H1 (cell line): Measurements from ENCODE around the gene WDR4.

Experiments used
- ASH2L ChIP-seq: fragments of 200-600, 300-600 bp; sonication (generic); IDR thresholded peaks from one replicate; pipeline ENCODE4 v1.7.1; 2017; ENCODE audit warnings: low read length
- CBX5 ChIP-seq: fragments of 300-800, 300-1000 bp; sonication (generic); IDR thresholded peaks from 2 replicates; pipeline ENCODE4 v1.7.1; 2016; ENCODE audit warnings: antibody characterized with exemption, low read length, low read depth
- CEBPB ChIP-seq: IDR thresholded peaks from 2 replicates; pipeline ENCODE4 v1.6.1; 2012; ENCODE audit warnings: low read depth, low read length
- EP300 ChIP-seq, 2 experiments: IDR thresholded peaks; 1 replicate in 1 of 2; 2 replicates in 1 of 2; pipeline ENCODE4 v1.6.1; 2011 to 2012; ENCODE audit warnings: low read depth in 2 of 2, low read length in 2 of 2, mild to moderate bottlenecking in 2 of 2, borderline replicate concordance in 1 of 2, inconsistent platforms in 1 of 2, moderate library complexity in 1 of 2
- JUN ChIP-seq: IDR thresholded peaks from 2 replicates; pipeline ENCODE4 v1.6.1; 2011; ENCODE audit warnings: low read depth, mild to moderate bottlenecking, improper control_type of control experiment, low read length
- POLR2A ChIP-seq, 2 experiments: IDR thresholded peaks; 1 replicate in 1 of 2; 2 replicates in 1 of 2; pipeline ENCODE4 v1.6.1; 2011; ENCODE audit warnings: low read depth in 2 of 2, low read length in 2 of 2, mild to moderate bottlenecking in 2 of 2; ENCODE audit errors: control extremely low read depth in 1 of 2
- RAD21 ChIP-seq, 2 experiments: IDR thresholded peaks in 1 of 2; conservative IDR thresholded peaks in 1 of 2; 2 replicates each; pipeline ENCODE4 v1.6.1; 2011; ENCODE audit warnings: low read depth in 2 of 2, low read length in 2 of 2, improper control_type of control experiment in 1 of 2, inconsistent platforms in 1 of 2, mild to moderate bottlenecking in 1 of 2, moderate library complexity in 1 of 2
- SIX5 ChIP-seq: IDR thresholded peaks from 2 replicates; pipeline ENCODE4 v1.6.1; 2011; ENCODE audit warnings: mild to moderate bottlenecking, low read depth, low read length
- SP1 ChIP-seq: IDR thresholded peaks from 2 replicates; pipeline ENCODE4 v1.6.1; 2011; ENCODE audit warnings: low read depth, low read length
- SP2 ChIP-seq: IDR thresholded peaks from 2 replicates; pipeline ENCODE4 v1.6.1; 2012; ENCODE audit warnings: mild to moderate bottlenecking, low read length, inconsistent platforms
- TAF7 ChIP-seq: optimal IDR thresholded peaks from 2 replicates; pipeline ENCODE3; 2011; ENCODE audit warnings: low read depth, mild to moderate bottlenecking, inconsistent platforms, low read length, moderate library complexity, borderline replicate concordance
- TBP ChIP-seq: IDR thresholded peaks from 2 replicates; pipeline ENCODE4 v1.6.1; 2011; ENCODE audit warnings: low read depth, low read length, improper control_type of control experiment
- TF ChIP-seq, protein P1 (sequence below), 3 experiments: IDR thresholded peaks; 1 replicate in 2 of 3; 2 replicates in 1 of 3; pipeline versions ENCODE4 v1.5.1 to v1.6.1; 2011; ENCODE audit warnings: low read length in 3 of 3, mild to moderate bottlenecking in 3 of 3, inconsistent platforms in 2 of 3, low read depth in 1 of 3, moderate library complexity in 1 of 3; ENCODE audit not compliant: insufficient read depth in 1 of 3; ENCODE audit errors: control extremely low read depth in 1 of 3

- TF ChIP-seq, protein P1, sequence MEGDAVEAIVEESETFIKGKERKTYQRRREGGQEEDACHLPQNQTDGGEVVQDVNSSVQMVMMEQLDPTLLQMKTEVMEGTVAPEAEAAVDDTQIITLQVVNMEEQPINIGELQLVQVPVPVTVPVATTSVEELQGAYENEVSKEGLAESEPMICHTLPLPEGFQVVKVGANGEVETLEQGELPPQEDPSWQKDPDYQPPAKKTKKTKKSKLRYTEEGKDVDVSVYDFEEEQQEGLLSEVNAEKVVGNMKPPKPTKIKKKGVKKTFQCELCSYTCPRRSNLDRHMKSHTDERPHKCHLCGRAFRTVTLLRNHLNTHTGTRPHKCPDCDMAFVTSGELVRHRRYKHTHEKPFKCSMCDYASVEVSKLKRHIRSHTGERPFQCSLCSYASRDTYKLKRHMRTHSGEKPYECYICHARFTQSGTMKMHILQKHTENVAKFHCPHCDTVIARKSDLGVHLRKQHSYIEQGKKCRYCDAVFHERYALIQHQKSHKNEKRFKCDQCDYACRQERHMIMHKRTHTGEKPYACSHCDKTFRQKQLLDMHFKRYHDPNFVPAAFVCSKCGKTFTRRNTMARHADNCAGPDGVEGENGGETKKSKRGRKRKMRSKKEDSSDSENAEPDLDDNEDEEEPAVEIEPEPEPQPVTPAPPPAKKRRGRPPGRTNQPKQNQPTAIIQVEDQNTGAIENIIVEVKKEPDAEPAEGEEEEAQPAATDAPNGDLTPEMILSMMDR (IDR thresholded peaks at IDR 0.05; ENCODE audit: control extremely low read depth in 1 of 3, insufficient read depth in 1 of 3, low read depth in 1 of 3, low read length in 3 of 3) = no peak
- TF ChIP-seq EP300 (IDR thresholded peaks at IDR 0.05; ENCODE audit: borderline replicate concordance in 1 of 2, low read depth in 2 of 2, low read length in 2 of 2) = no peak
- no peak for TF ChIP-seq SP1
- no peak for TF ChIP-seq ASH2L
- no peak for TF ChIP-seq JUN
- no peak for TF ChIP-seq SP2
- no peak for TF ChIP-seq RAD21 (IDR thresholded peaks at IDR 0.05 in 1 of 2, conservative IDR thresholded peaks at IDR 0.05 in 1 of 2; ENCODE audit: low read depth in 2 of 2, low read length in 2 of 2)
- TF ChIP-seq TAF7 = no peak
- no peak for TF ChIP-seq POLR2A (IDR thresholded peaks at IDR 0.05; ENCODE audit: control extremely low read depth in 1 of 2, low read depth in 2 of 2, low read length in 2 of 2)
- no peak for TF ChIP-seq CEBPB
- no peak for TF ChIP-seq CBX5
- TF ChIP-seq SIX5 = no peak
- no peak for TF ChIP-seq TBP
Observed at GRCh38 chr21:42830456-42831455, 48.6 kb downstream of the WDR4 start.
